Coronary artery (tissue), 2 donors: ENCODE measurements around the gene C1QTNF6.

Source experiments
- DNase-seq: peaks from one replicate; pipeline ENCODE4 v3.0.0-alpha.2; 2017; ENCODE audit warnings: low spot score
- H3K27ac ChIP-seq, 2 donors: fragments of 200-600 bp; sonication (generic); one replicate each; pipeline ENCODE4 v1.5.1; 2016 to 2019
- H3K4me3 ChIP-seq: fragments of 200-600 bp; sonication (generic); 2 replicates; pipeline ENCODE4 v1.5.1; 2016; ENCODE audit warnings: mild to moderate bottlenecking, moderate library complexity
- TF ChIP-seq, protein P1 (sequence below): fragments of 200-600 bp; sonication (generic); IDR thresholded peaks from one replicate; pipeline ENCODE4 v1.5.1; 2019; ENCODE audit warnings: antibody characterized with exemption

Gene C1QTNF6

DNA sequence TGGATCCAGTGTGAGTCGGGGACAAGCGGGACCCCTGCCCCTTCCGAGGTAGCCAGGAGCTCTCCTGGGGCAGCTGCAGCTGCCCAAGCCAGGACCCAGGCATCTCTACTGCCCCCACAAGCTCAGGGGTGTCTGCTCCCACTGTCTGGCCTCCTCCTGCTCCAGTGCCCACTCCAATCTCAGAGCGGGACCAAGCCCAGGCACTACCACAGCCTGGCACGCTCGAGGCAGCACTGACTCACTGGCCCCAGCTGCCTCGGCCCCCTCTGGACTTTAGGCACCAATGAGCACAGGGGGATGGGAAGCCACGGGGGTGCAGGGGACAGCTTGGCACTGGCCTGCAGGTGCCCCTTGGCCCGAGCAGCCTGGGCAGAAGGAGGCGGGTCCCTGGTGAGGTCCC, 46.6 kb downstream of the C1QTNF6 start:
- H3K27ac ChIP-seq: no peak overlapping the region
- no peak overlapping the region for H3K4me3 ChIP-seq
- TF ChIP-seq, protein P1, sequence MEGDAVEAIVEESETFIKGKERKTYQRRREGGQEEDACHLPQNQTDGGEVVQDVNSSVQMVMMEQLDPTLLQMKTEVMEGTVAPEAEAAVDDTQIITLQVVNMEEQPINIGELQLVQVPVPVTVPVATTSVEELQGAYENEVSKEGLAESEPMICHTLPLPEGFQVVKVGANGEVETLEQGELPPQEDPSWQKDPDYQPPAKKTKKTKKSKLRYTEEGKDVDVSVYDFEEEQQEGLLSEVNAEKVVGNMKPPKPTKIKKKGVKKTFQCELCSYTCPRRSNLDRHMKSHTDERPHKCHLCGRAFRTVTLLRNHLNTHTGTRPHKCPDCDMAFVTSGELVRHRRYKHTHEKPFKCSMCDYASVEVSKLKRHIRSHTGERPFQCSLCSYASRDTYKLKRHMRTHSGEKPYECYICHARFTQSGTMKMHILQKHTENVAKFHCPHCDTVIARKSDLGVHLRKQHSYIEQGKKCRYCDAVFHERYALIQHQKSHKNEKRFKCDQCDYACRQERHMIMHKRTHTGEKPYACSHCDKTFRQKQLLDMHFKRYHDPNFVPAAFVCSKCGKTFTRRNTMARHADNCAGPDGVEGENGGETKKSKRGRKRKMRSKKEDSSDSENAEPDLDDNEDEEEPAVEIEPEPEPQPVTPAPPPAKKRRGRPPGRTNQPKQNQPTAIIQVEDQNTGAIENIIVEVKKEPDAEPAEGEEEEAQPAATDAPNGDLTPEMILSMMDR: no peak
- no peak for DNase-seq

GRCh38 chr22:37140686-37141323, 47.2 kb downstream of the C1QTNF6 start:
- TF ChIP-seq, protein P1: no peak
- Histone ChIP-seq H3K4me3 (no peak overlapping the region), H3K27ac (no peak overlapping the region)
- no peak for DNase-seq

DNA sequence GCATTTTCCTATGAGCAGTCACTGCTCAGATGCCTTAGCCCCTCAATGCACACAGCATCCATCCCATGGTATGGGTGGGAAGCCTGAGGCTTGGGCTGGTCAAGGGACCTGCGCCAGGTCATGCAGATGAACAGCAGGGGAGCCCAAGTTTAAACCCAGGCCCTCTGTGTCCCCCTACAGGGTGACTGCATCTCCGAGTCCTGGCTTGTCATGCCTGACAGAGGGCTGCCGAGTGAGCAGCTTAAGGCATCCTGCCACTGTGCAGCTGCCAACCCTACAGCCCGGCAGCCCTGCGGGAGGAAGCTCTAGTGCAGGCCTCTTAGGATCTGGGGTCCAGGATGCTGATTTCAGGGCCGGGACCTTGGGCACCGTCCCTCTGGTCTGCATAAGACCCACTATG, 48.3 kb downstream of the C1QTNF6 start:
- Histone ChIP-seq H3K27ac (no peak overlapping the region), H3K4me3 (no peak overlapping the region)
- TF ChIP-seq, protein P1: no peak
- DNase-seq: no peak

GRCh38 chr22:37138849-37139561, 49.0 kb downstream of the C1QTNF6 start:
- H3K27ac ChIP-seq: no peak overlapping the region
- no peak overlapping the region for H3K4me3 ChIP-seq
- no peak for DNase-seq
- TF ChIP-seq, protein P1: no peak

- Histone ChIP-seq H3K4me3 (no peak overlapping the region), H3K27ac (no peak overlapping the region)
- TF ChIP-seq, protein P1: no peak
- DNase-seq: no peak
Measured at GRCh38 chr22:37137903-37138665, 50.0 kb downstream of the C1QTNF6 start.

DNA sequence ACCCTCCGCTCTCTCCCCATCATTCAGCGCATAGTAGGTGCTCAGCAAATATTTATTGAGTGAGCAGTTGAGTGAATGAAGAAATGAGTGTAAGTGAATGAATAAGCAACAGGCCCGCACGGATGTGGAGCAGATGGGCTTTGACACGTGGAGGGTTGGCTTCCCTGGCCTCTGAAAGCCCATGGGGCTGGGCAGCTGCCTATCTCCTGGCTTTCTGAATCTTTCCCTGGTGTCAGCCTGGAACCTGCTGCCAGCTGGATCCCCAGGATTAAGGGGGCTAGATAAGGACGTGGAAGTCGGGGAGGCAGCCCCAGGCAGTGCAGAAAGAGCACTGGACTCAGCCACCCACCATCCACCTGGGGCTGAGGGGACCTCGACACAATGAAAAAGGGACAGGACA, 50.9 kb downstream of the C1QTNF6 start:
- no peak overlapping the region for H3K4me3 ChIP-seq
- H3K27ac ChIP-seq: no peak overlapping the region
- TF ChIP-seq, protein P1: no peak
- no peak for DNase-seq
